Keratinocyte (primary cell): ENCODE measurements around the gene WDCP. TPM values are rescaled to one million over a fixed set of nuclear protein-coding genes. Genes with fewer than 3 reads are reported as not detected.

ENCODE experiments used
- DNase-seq: peaks from one replicate; pipeline ENCODE4 v3.0.0-alpha.2; 2011; ENCODE audit warnings: low read depth, missing footprints, low spot score
- FAIRE-seq: peaks from 2 replicates; lab custom pipeline; 2011; peaks lifted over from hg19 to GRCh38; lab: Jason Lieb, UNC
- H2AFZ ChIP-seq: 2 replicates; pipeline ENCODE4 v1.6.0; 2012; ENCODE audit warnings: low read length, control low read depth, inconsistent platforms; ENCODE audit not compliant: control insufficient read depth
- H3K27ac ChIP-seq: 2 replicates; pipeline ENCODE4 v1.5.1; 2011; ENCODE audit warnings: low read length; ENCODE audit not compliant: control insufficient read depth, insufficient read depth
- H3K27me3 ChIP-seq: 3 replicates; pipeline ENCODE4 v1.6.0; 2011; ENCODE audit warnings: low read length; ENCODE audit not compliant: control insufficient read depth, insufficient read depth; ENCODE audit errors: extremely low read depth
- H3K36me3 ChIP-seq, 2 experiments: 2 replicates in 1 of 2; 3 replicates in 1 of 2; pipeline ENCODE4 v1.5.1; 2011; ENCODE audit warnings: low read length in 2 of 2, mild to moderate bottlenecking in 1 of 2; ENCODE audit not compliant: control insufficient read depth in 2 of 2, insufficient read depth in 2 of 2; ENCODE audit errors: extremely low read depth in 1 of 2
- H3K4me1 ChIP-seq: 3 replicates; pipeline ENCODE4 v1.5.1; 2011; ENCODE audit warnings: low read length; ENCODE audit not compliant: control insufficient read depth, insufficient read depth; ENCODE audit errors: extremely low read depth
- H3K4me2 ChIP-seq: 3 replicates; pipeline ENCODE4 v1.6.0; 2011; ENCODE audit warnings: low read depth, low read length; ENCODE audit not compliant: control insufficient read depth, insufficient read depth; ENCODE audit errors: extremely low read depth
- H3K4me3 ChIP-seq, 3 experiments: fragments of 200-600 bp in 1 of 3; sonication (generic) in 1 of 3; 2 replicates in 2 of 3; 3 replicates in 1 of 3; pipeline ENCODE4 v1.5.1; 2011 to 2016; ENCODE audit warnings: low read length in 3 of 3, mild to moderate bottlenecking in 3 of 3, control low read depth in 2 of 3, inconsistent platforms in 1 of 3, low read depth in 1 of 3, mixed read lengths in 1 of 3, mixed run types in 1 of 3, moderate library complexity in 1 of 3; ENCODE audit not compliant: control insufficient read depth in 2 of 3, insufficient read depth in 2 of 3; ENCODE audit errors: extremely low read depth in 1 of 3
- H3K79me2 ChIP-seq: 2 replicates; pipeline ENCODE4 v1.6.0; 2012; ENCODE audit warnings: low read length; ENCODE audit not compliant: control insufficient read depth, insufficient read depth
- H3K9ac ChIP-seq: 3 replicates; pipeline ENCODE4 v1.6.0; 2011; ENCODE audit warnings: low read length; ENCODE audit not compliant: control insufficient read depth, insufficient read depth; ENCODE audit errors: extremely low read depth
- H3K9me1 ChIP-seq: 3 replicates; pipeline ENCODE4 v1.6.0; 2011; ENCODE audit warnings: low read length; ENCODE audit not compliant: control insufficient read depth, insufficient read depth; ENCODE audit errors: extremely low read depth
- H3K9me3 ChIP-seq: 2 replicates; pipeline ENCODE4 v1.5.1; 2012; ENCODE audit warnings: low read depth, low read length; ENCODE audit not compliant: control insufficient read depth
- H4K20me1 ChIP-seq: 3 replicates; pipeline ENCODE4 v1.6.0; 2011; ENCODE audit warnings: low read length; ENCODE audit not compliant: control insufficient read depth, insufficient read depth; ENCODE audit errors: extremely low read depth
- EZH2 ChIP-seq: IDR thresholded peaks from one replicate; pipeline ENCODE4 v1.6.1; 2012; ENCODE audit warnings: inconsistent platforms, mild to moderate bottlenecking, low read length, moderate library complexity
- dilution Hi-C: fragments of 300-500 bp; cut with MboI; formaldehyde crosslinking; loops from one replicate; pipeline ENCODE4 v1.7.0; 2020; ENCODE audit warnings: low sequenced_read_pairs; ENCODE audit not compliant: extremely low pct_ligation_motif_present
- polyA plus RNA-seq, 5 experiments: library from polyadenylated mRNA; depleted of rRNA in 3 of 5; stranded (reverse) in 3 of 5; stranded (forward) in 1 of 5; unstranded in 1 of 5; fragments of >200 nt; gene quantifications; 1 replicate in 1 of 5; 2 replicates in 3 of 5; 3 replicates in 1 of 5; pipeline versions ENCODE4 v1.2.1 to v1.2.3, GENCODE V29; 2011 to 2012; ENCODE audit warnings: missing spikeins in 2 of 5, low read depth in 1 of 5, low replicate concordance in 1 of 5
- TF ChIP-seq, protein P1 (sequence below), 3 experiments: IDR thresholded peaks in 1 of 3; conservative IDR thresholded peaks in 1 of 3; optimal IDR thresholded peaks in 1 of 3; 2 replicates in 2 of 3; 3 replicates in 1 of 3; pipeline versions ENCODE3 to v1.5.1; 2011; ENCODE audit warnings: low read length in 3 of 3, mild to moderate bottlenecking in 3 of 3, moderate library complexity in 2 of 3, control low read depth in 1 of 3, inconsistent platforms in 1 of 3; ENCODE audit not compliant: insufficient read depth in 2 of 3; ENCODE audit errors: extremely low read depth in 1 of 3

WDCP gene
- polyA plus RNA-seq, 1 donor (not counting 4 experiments of a cell fraction or from before 2014, with no cell fraction given) = 11.0 TPM

DNA sequence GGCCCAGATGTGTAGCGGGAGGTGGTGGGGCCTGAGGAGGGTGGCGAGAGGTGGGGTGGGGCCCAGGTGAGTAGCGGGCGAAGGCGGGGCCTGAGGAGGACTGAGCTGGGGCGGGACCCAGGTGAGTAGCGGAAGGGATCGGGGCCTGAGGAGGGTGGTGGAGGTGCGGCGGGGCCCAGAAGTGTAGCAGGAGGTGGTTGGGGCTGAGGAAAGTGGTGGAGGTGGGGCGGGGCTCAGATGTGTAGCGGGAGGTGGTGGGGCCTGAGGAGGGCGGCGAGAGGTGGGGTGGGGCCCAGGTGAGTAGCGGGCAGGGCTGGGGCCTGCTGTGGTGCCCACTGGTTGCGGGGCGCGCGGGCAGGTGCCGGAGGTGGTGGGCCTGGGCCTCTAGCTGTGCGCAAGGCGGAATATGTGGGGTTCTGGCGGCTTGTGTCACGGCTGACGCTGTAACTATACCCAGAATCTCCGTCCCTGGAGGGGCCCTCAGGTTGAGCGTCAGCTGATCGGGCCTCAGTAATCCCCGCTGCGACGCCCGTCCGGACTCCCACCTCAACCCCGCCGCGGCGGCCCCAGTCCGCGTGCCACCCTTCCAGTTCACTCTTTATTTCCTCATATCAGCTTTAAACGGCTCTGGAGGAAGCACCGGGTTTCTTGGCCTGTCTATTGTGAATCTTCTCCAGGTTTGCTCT is 29.8 kb upstream of the WDCP start:
- DNase-seq (no peak), FAIRE-seq (no peak)
- dilution Hi-C loops = no loop called here
- peak overlapping the region; percentile 53 to 84 (median 82) for H3K4me3 ChIP-seq
- peak overlapping the region; percentile 74 for H3K4me2 ChIP-seq
- H3K4me1 ChIP-seq = peaks cover 9% of the 10 kb centered on the region
- TF ChIP-seq, protein P1, sequence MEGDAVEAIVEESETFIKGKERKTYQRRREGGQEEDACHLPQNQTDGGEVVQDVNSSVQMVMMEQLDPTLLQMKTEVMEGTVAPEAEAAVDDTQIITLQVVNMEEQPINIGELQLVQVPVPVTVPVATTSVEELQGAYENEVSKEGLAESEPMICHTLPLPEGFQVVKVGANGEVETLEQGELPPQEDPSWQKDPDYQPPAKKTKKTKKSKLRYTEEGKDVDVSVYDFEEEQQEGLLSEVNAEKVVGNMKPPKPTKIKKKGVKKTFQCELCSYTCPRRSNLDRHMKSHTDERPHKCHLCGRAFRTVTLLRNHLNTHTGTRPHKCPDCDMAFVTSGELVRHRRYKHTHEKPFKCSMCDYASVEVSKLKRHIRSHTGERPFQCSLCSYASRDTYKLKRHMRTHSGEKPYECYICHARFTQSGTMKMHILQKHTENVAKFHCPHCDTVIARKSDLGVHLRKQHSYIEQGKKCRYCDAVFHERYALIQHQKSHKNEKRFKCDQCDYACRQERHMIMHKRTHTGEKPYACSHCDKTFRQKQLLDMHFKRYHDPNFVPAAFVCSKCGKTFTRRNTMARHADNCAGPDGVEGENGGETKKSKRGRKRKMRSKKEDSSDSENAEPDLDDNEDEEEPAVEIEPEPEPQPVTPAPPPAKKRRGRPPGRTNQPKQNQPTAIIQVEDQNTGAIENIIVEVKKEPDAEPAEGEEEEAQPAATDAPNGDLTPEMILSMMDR (optimal IDR thresholded peaks at IDR 0.05 in 1 of 3, IDR thresholded peaks at IDR 0.05 in 1 of 3, conservative IDR thresholded peaks at IDR 0.05 in 1 of 3; ENCODE audit: extremely low read depth in 1 of 3, insufficient read depth in 2 of 3, low read length in 3 of 3) = no peak
- no peak for TF ChIP-seq EZH2
- no peaks in the 10 kb centered on the region for H4K20me1 ChIP-seq
- peaks cover 9 to 15% of the 10 kb centered on the region in 2 experiments for H3K36me3 ChIP-seq
- no peaks in the 10 kb centered on the region for H3K9me1 ChIP-seq
- H3K9me3 ChIP-seq = no peaks in the 10 kb centered on the region
- peak overlapping the region; percentile 93 for H3K27ac ChIP-seq
- H3K9ac ChIP-seq = peak overlapping the region; percentile 91
- H2AFZ ChIP-seq = peak overlapping the region; percentile 64
- H3K27me3 ChIP-seq = no peaks in the 10 kb centered on the region
- H3K79me2 ChIP-seq = peaks cover 33% of the 10 kb centered on the region

DNA sequence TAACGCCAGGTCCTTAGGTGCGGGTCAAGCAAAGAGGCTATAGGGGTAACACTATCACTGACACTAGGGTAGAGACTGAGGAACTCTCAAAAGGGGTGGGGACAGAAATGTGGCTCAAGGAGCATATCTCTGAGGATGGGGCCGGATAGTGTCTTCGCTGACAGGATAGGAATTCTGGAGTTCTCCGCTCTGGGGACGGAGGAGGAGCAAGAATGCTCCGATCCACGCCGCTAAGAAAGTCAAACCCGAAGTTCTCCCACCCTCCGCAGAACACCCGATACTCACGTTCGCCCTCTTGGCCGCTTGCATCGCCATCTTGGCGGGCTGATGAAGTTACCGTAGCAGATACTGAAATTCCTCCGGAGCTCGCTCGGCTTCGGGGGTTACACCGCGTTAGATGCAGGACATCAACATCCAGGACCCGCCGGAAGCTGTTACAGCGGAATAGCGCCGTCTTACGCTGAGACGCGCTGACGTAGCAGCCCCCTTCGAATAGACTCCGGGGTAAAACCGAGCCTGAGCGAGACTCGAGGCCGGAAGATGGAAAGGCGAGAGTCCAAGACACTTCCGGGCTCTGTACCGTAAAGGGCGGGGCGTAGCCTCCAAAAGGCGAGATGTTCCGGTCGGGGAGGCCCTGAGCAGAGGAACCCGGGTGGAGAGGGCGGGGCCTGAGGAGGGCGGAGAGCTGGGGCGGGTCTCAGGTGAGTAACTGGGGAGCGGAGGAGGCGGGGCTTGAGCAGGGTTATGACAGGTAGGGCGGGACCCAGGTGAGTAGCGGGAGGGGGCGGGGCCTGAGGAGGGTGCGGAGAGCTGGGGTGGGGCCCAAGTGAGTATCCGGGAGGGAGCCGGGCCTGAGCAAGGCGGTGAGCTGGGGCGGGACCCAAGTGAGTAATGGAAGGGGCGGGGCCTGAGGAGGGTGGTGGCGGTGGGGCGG is 29.0 kb upstream of the WDCP start, which contains the start of gene SF3B6:
TSS of gene SF3B6 (minus strand) at position 412 of the 934 bp plus-strand sequence. CDS start at position 315, 97 bp downstream.
- Histone ChIP-seq H3K27me3 (no peaks in the 10 kb centered on the region), H4K20me1 (peaks cover 4% of the 10 kb centered on the region), H3K9me3 (no peaks in the 10 kb centered on the region), H2AFZ (peak within 1 kb of the TSS; percentile 93), H3K4me2 (peak within 1 kb of the TSS; percentile 74), H3K36me3 (peaks cover 10% of the 10 kb centered on the region in 2 experiments), H3K27ac (peak within 1 kb of the TSS; percentile 93), H3K4me3 (peak within 1 kb of the TSS; percentile 67 to 84 (median 82)), H3K4me1 (peaks cover 7% of the 10 kb centered on the region), H3K79me2 (peaks cover 38% of the 10 kb centered on the region), H3K9ac (peak within 1 kb of the TSS; percentile 93), H3K9me1 (no peaks in the 10 kb centered on the region)
- TF ChIP-seq, protein P1 (optimal IDR thresholded peaks at IDR 0.05 in 1 of 3, IDR thresholded peaks at IDR 0.05 in 1 of 3, conservative IDR thresholded peaks at IDR 0.05 in 1 of 3; ENCODE audit: extremely low read depth in 1 of 3, insufficient read depth in 2 of 3, low read length in 3 of 3) = no peak
- TF ChIP-seq EZH2 = no peak
- peak; percentile 80 for FAIRE-seq
- DNase-seq = peak; percentile 98
- dilution Hi-C loops = no loop called here
